ENCODE data around the gene SNX27. TPM values are rescaled to one million over a fixed set of nuclear protein-coding genes. Genes with fewer than 3 reads are reported as not detected.

The SNX27 gene
- total and polyA plus RNA-seq, 2 donors (not counting 1 experiment from before 2014, with no cell fraction given), result 13.5 to 45.6 TPM

- H3K9me3 Mint-ChIP-seq (ENCODE audit: insufficient read depth), result no peaks in the 10 kb centered on the region
- DNase-seq (no peak), ATAC-seq (ENCODE audit: low read depth) (no peak)
- Histone ChIP-seq H3K4me1 (ENCODE audit: control insufficient read depth in 2 of 2, insufficient read depth in 2 of 2, low read length in 2 of 2) (no peaks in the 10 kb centered on the region), H4K20me1 (ENCODE audit: control insufficient read depth, insufficient read depth, low read length, poor library complexity, severe bottlenecking) (no peaks in the 10 kb centered on the region), H3K9me3 (ENCODE audit: control extremely low read depth in 1 of 3, control insufficient read depth in 2 of 3, insufficient read depth in 1 of 3, low read length in 2 of 3) (no peaks in the 10 kb centered on the region), H3K4me3 (ENCODE audit: control extremely low read depth in 1 of 5, extremely low read depth in 1 of 5, insufficient read depth in 1 of 5, low read depth in 2 of 5, low read length in 4 of 5) (no peak overlapping the region), H3K27ac (ENCODE audit: low read length in 2 of 2) (no peak overlapping the region), H3K36me3 (replicated peaks in 1 of 2; ENCODE audit: control extremely low read depth in 1 of 2, control insufficient read depth in 1 of 2, extremely low read depth in 1 of 2, insufficient read depth in 2 of 2, low read length in 1 of 2) (peaks cover 3 to 20% of the 10 kb centered on the region in 2 experiments), H3K9ac (ENCODE audit: low read length) (no peak overlapping the region), H3K79me2 (ENCODE audit: control insufficient read depth, insufficient read depth, low read length) (no peaks in the 10 kb centered on the region), H2AFZ (ENCODE audit: insufficient read depth, low read depth, low read length, poor library complexity, severe bottlenecking) (no peak overlapping the region), H3K27me3 (replicated peaks in 1 of 4; ENCODE audit: control extremely low read depth in 1 of 4, control insufficient read depth in 3 of 4, insufficient read depth in 4 of 4, low read length in 3 of 4) (peaks cover 0 to 5% (median 0%) of the 10 kb centered on the region in 4 experiments), H3K4me2 (replicated peaks; ENCODE audit: low read depth, low read length, poor library complexity, severe bottlenecking) (no peak overlapping the region)
- intact Hi-C loops (cut with micrococcal nuclease), result no loop called here
- H3K4me3 Mint-ChIP-seq, result no peak overlapping the region
- 47% methylated on average over 8 of the region's 8 CpGs for WGBS (ENCODE audit: insufficient coverage)
- no peaks in the 10 kb centered on the region for H3K27me3 Mint-ChIP-seq
- CTCF ChIA-PET, result no interaction called here
- TF ChIP-seq EZH2 (IDR thresholded peaks at IDR 0.05; ENCODE audit: borderline replicate concordance, insufficient read depth, low read depth, low read length, poor library complexity, severe bottlenecking), result no peak
- no peak for TF ChIP-seq CTCF (IDR thresholded peaks at IDR 0.05)
- no peaks in the 10 kb centered on the region for H3K4me1 Mint-ChIP-seq
- POLR2A ChIA-PET, result no interaction called here
- no peak overlapping the region for H3K27ac Mint-ChIP-seq
These were observed 91.1 kb downstream of the SNX27 start for GRCh38 chr1:151702936-151703335.

GRCh38 chr1:151703813-151704212 lies 92.0 kb downstream of the SNX27 start:
- no peak for ATAC-seq (ENCODE audit: low read depth)
- 57% methylated on average over 17 of the region's 17 CpGs for WGBS (ENCODE audit: insufficient coverage)
- no peaks in the 10 kb centered on the region for H3K4me1 ChIP-seq (ENCODE audit: control insufficient read depth in 2 of 2, insufficient read depth in 2 of 2, low read length in 2 of 2)
- CTCF ChIA-PET, result no interaction called here
- H3K36me3 ChIP-seq (replicated peaks in 1 of 2; ENCODE audit: control extremely low read depth in 1 of 2, control insufficient read depth in 1 of 2, extremely low read depth in 1 of 2, insufficient read depth in 2 of 2, low read length in 1 of 2), result peaks cover 3 to 12% of the 10 kb centered on the region in 2 experiments
- H3K4me2 ChIP-seq (replicated peaks; ENCODE audit: low read depth, low read length, poor library complexity, severe bottlenecking), result no peak overlapping the region
- H3K27me3 ChIP-seq (replicated peaks in 1 of 4; ENCODE audit: control extremely low read depth in 1 of 4, control insufficient read depth in 3 of 4, insufficient read depth in 4 of 4, low read length in 3 of 4), result peaks cover 0 to 5% (median 0%) of the 10 kb centered on the region in 4 experiments
- Mint-ChIP-seq H3K27me3 (no peaks in the 10 kb centered on the region), H3K27ac (no peak overlapping the region), H3K4me1 (no peaks in the 10 kb centered on the region), H3K9me3 (ENCODE audit: insufficient read depth) (no peaks in the 10 kb centered on the region), H3K4me3 (no peak overlapping the region)
- H3K9me3 ChIP-seq (ENCODE audit: control extremely low read depth in 1 of 3, control insufficient read depth in 2 of 3, insufficient read depth in 1 of 3, low read length in 2 of 3), result no peaks in the 10 kb centered on the region
- POLR2A ChIA-PET, result no interaction called here
- no peaks in the 10 kb centered on the region for H4K20me1 ChIP-seq (ENCODE audit: control insufficient read depth, insufficient read depth, low read length, poor library complexity, severe bottlenecking)
- no peak for DNase-seq
- no peak overlapping the region for H2AFZ ChIP-seq (ENCODE audit: insufficient read depth, low read depth, low read length, poor library complexity, severe bottlenecking)
- no peaks in the 10 kb centered on the region for H3K79me2 ChIP-seq (ENCODE audit: control insufficient read depth, insufficient read depth, low read length)
- intact Hi-C loops (cut with micrococcal nuclease), result no loop called here
- H3K9ac ChIP-seq (ENCODE audit: low read length), result no peak overlapping the region
- H3K27ac ChIP-seq (ENCODE audit: low read length in 2 of 2), result no peak overlapping the region
- TF ChIP-seq CTCF (IDR thresholded peaks at IDR 0.05), result no peak
- no peak for TF ChIP-seq EZH2 (IDR thresholded peaks at IDR 0.05; ENCODE audit: borderline replicate concordance, insufficient read depth, low read depth, low read length, poor library complexity, severe bottlenecking)
- H3K4me3 ChIP-seq (ENCODE audit: control extremely low read depth in 1 of 5, extremely low read depth in 1 of 5, insufficient read depth in 1 of 5, low read depth in 2 of 5, low read length in 4 of 5), result no peak overlapping the region

Measured in B cell (primary cell).